IPS-15b (cell line): ENCODE measurements around the gene HOTAIR.

ENCODE experiments used
- H3K27me3 ChIP-seq: one replicate; pipeline ENCODE4 v1.6.1; 2013; ENCODE audit warnings: low read length; ENCODE audit not compliant: control insufficient read depth, insufficient read depth
- H3K36me3 ChIP-seq: one replicate; pipeline ENCODE4 v1.6.1; 2013; ENCODE audit warnings: low read length; ENCODE audit not compliant: control insufficient read depth, insufficient read depth
- H3K4me1 ChIP-seq: one replicate; pipeline ENCODE4 v1.6.1; 2013; ENCODE audit warnings: mild to moderate bottlenecking, low read length; ENCODE audit not compliant: control insufficient read depth, insufficient read depth
- H3K4me3 ChIP-seq: one replicate; pipeline ENCODE4 v1.5.1; 2013; ENCODE audit warnings: low read depth, low read length
- H3K9ac ChIP-seq: one replicate; pipeline ENCODE4 v1.6.1; 2013; ENCODE audit warnings: low read depth, mild to moderate bottlenecking, low read length
- H3K9me3 ChIP-seq: one replicate; pipeline ENCODE4 v1.6.1; 2013; ENCODE audit warnings: mild to moderate bottlenecking, low read length; ENCODE audit not compliant: control insufficient read depth, insufficient read depth

Gene HOTAIR

GRCh38 chr12:53963434-53964314, 11.1 kb downstream of the HOTAIR start:
- Histone ChIP-seq H3K9me3 (no peaks in the 10 kb centered on the region), H3K4me1 (no peaks in the 10 kb centered on the region), H3K4me3 (peak overlapping the region; percentile 18), H3K9ac (no peak overlapping the region), H3K36me3 (no peaks in the 10 kb centered on the region), H3K27me3 (peaks cover 100% of the 10 kb centered on the region)

DNA sequence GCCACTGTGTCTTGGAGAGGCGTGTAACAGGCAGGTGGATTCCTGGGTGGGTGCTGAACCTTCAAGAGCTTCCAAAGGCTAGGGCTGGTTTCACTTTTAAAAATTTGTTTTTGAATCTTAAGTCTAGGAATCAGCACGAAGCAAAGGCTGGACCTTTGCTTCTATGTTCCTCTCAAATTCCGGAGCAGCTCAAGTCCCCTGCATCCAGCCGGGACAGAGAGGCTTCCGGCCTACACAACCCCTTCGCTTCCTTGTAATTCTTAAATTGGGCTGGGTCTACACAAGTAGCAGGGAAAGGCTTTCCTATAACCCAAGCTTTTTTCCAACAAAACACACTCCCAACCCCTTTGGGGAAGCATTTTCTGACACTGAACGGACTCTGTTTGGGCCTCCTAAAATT, 11.7 kb downstream of the HOTAIR start:
- no peak overlapping the region for H3K4me3 ChIP-seq
- no peaks in the 10 kb centered on the region for H3K36me3 ChIP-seq
- no peaks in the 10 kb centered on the region for H3K4me1 ChIP-seq
- no peak overlapping the region for H3K9ac ChIP-seq
- H3K27me3 ChIP-seq, result peaks cover 100% of the 10 kb centered on the region
- H3K9me3 ChIP-seq, result no peaks in the 10 kb centered on the region

GRCh38 chr12:53961025-53961761, 13.6 kb downstream of the HOTAIR start:
- no peaks in the 10 kb centered on the region for H3K9me3 ChIP-seq
- H3K36me3 ChIP-seq, result no peaks in the 10 kb centered on the region
- peaks cover 100% of the 10 kb centered on the region for H3K27me3 ChIP-seq
- H3K4me3 ChIP-seq, result peak overlapping the region; percentile 13
- no peak overlapping the region for H3K9ac ChIP-seq
- H3K4me1 ChIP-seq, result no peaks in the 10 kb centered on the region

DNA sequence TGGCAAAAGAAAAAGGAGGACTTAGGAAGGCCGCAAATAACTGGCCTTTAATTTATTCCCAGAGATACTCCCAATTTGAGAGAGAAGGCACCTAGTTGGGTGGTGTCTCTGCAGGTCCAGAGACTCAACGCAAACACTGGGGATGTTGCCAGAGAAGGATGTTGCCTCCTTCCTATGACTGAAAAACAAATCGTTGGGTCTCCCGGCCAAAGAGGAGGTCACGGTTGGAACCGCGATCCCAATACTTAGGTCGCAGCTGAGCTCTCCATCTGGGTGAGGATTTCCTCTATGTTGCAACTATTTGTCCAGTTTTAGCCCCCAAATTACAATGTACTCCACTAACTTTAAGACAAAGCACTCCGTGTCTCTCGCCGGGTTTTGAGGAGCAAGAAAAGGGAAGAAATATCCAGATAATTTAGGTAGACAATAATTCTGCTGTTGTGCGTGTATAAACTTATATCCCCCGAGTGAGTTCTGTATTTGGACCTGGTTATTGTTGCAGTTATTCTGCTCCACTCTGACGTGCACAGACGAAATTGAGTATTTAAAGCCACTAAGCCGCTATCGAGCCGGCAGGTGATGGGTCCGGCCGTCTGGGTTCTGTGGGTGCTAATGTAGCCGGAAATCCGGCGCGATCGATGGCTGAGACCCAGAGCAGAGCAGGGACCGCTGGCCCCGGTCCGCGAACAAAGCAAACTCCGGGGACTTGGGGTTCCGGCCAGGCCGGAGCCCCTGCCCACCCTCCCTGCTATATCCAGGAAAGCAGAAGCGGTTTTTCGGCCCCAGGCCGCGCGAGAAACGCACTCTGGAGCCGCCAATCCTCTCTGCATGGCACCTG, 14.3 kb downstream of the HOTAIR start:
- Histone ChIP-seq H3K4me3 (peak overlapping the region; percentile 11), H3K27me3 (peaks cover 100% of the 10 kb centered on the region), H3K9me3 (no peaks in the 10 kb centered on the region), H3K36me3 (no peaks in the 10 kb centered on the region), H3K9ac (no peak overlapping the region), H3K4me1 (no peaks in the 10 kb centered on the region)

DNA sequence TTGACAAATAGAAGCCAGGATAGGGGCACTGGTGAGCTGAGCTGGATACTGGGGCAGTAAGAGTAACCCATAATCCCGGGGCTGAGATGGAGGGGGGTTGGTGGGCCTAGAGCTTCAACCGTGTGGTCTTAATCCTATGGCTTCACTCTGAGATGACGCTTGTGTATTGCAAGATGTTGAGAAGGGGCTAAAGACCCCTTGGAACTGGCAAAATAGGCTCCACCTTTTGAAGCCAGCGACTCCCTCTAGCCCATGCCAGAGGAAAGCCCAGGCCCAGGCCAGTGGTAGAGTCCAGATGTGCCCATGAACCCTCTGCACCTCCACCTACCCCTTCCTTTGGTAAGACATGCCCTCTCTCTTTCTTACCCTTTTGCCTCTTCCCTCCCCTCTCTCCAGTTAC, 15.4 kb downstream of the HOTAIR start:
- Histone ChIP-seq H3K4me3 (peak overlapping the region; percentile 13), H3K4me1 (no peaks in the 10 kb centered on the region), H3K9me3 (no peaks in the 10 kb centered on the region), H3K9ac (no peak overlapping the region), H3K36me3 (no peaks in the 10 kb centered on the region), H3K27me3 (peaks cover 99% of the 10 kb centered on the region)

- H3K9ac ChIP-seq, result no peak overlapping the region
- H3K27me3 ChIP-seq, result peaks cover 99% of the 10 kb centered on the region
- H3K4me3 ChIP-seq, result peak overlapping the region; percentile 26
- H3K4me1 ChIP-seq, result no peaks in the 10 kb centered on the region
- H3K36me3 ChIP-seq, result no peaks in the 10 kb centered on the region
- H3K9me3 ChIP-seq, result no peaks in the 10 kb centered on the region
Measured at GRCh38 chr12:53958128-53958527, 16.6 kb downstream of the HOTAIR start.

- peaks cover 99% of the 10 kb centered on the region for H3K27me3 ChIP-seq
- no peaks in the 10 kb centered on the region for H3K36me3 ChIP-seq
- H3K4me3 ChIP-seq, result no peak overlapping the region
- H3K9me3 ChIP-seq, result no peaks in the 10 kb centered on the region
- H3K4me1 ChIP-seq, result no peaks in the 10 kb centered on the region
- no peak overlapping the region for H3K9ac ChIP-seq
Measured at GRCh38 chr12:53956914-53957536, 17.7 kb downstream of the HOTAIR start.

DNA sequence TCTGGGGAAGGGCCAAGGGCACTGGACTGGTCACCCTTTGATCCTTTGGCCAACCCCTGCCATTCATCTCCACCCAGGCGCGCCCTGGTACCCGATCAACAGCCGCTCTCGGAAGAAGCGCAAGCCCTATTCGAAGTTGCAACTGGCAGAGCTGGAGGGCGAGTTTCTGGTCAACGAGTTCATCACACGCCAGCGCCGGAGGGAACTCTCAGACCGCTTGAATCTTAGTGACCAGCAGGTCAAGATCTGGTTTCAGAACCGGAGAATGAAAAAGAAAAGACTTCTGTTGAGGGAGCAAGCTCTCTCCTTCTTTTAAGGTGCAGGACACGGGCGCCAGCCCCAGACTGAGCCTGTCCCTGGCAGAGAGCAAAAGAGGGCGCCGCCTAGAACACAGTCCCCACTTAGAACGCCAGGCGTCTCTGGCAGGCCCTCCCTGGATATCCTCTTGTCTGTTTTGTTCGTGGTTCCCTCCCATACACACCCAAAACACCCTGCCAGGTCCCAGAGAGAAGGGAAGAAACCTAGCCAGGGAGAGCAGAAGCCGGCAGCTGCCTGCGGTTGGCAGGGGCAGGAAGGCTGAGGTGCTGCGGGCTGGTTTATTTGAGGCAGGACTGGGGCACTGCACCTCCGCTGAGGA, 18.4 kb downstream of the HOTAIR start:
- no peak overlapping the region for H3K9ac ChIP-seq
- peak overlapping the region; percentile 22 for H3K4me3 ChIP-seq
- H3K9me3 ChIP-seq, result no peaks in the 10 kb centered on the region
- H3K27me3 ChIP-seq, result peaks cover 99% of the 10 kb centered on the region
- no peaks in the 10 kb centered on the region for H3K4me1 ChIP-seq
- H3K36me3 ChIP-seq, result no peaks in the 10 kb centered on the region

GRCh38 chr12:53955776-53956250, 18.9 kb downstream of the HOTAIR start:
- Histone ChIP-seq H3K4me1 (no peaks in the 10 kb centered on the region), H3K9me3 (no peaks in the 10 kb centered on the region), H3K36me3 (no peaks in the 10 kb centered on the region), H3K9ac (no peak overlapping the region), H3K27me3 (peaks cover 99% of the 10 kb centered on the region), H3K4me3 (peak overlapping the region; percentile 22)

GRCh38 chr12:53955036-53955775, 19.5 kb downstream of the HOTAIR start:
- Histone ChIP-seq H3K9me3 (no peaks in the 10 kb centered on the region), H3K27me3 (peaks cover 99% of the 10 kb centered on the region), H3K4me3 (peak overlapping the region; percentile 22), H3K36me3 (no peaks in the 10 kb centered on the region), H3K4me1 (no peaks in the 10 kb centered on the region), H3K9ac (no peak overlapping the region)
